ENCODE results near the gene LPCAT2.

The LPCAT2 gene

DNA sequence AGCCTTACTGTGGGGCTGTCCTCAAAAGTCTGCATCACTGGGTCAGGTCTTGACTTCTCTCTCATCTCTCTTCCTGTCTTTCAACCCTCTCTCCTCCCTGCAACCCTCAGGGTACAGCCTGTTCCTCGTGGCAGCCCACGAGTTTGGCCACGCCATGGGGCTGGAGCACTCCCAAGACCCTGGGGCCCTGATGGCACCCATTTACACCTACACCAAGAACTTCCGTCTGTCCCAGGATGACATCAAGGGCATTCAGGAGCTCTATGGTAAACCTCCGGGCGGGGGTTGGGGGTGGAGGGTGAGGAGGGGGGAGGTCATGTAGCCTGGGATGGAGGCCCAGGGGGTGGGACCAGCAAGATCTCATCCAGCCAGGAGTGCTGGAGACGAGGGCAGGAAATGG is 17.2 kb upstream of the LPCAT2 start:
- peaks cover 4% of the 10 kb centered on the region for H3K4me1 ChIP-seq (ENCODE audit: control insufficient read depth, low read depth, low read length)
- peaks cover 25% of the 10 kb centered on the region for H3K36me3 ChIP-seq (ENCODE audit: control insufficient read depth, insufficient read depth, low read length)
- H4K8ac ChIP-seq (ENCODE audit: low read depth, low read length): no peak overlapping the region
- no peak overlapping the region for H3K4me3 ChIP-seq (ENCODE audit: low read length)
- no peak overlapping the region for H2AK5ac ChIP-seq (ENCODE audit: low read length)
- H4K5ac ChIP-seq (ENCODE audit: low read length): no peak overlapping the region
- no peak overlapping the region for H3K18ac ChIP-seq (ENCODE audit: low read length)
- WGBS (ENCODE audit: extremely low coverage, insufficient coverage, low lambda C conversion rate): no CpG with 5 or more reads among the region's 7 CpGs
- H3K79me1 ChIP-seq (ENCODE audit: low read length): no peaks in the 10 kb centered on the region
- H3K23ac ChIP-seq (ENCODE audit: low read length): no peak overlapping the region
- H3K9ac ChIP-seq (ENCODE audit: low read length): no peak overlapping the region
- DNase-seq: peak; percentile 51
- no peak overlapping the region for H3K4me2 ChIP-seq (ENCODE audit: low read length)
- no peaks in the 10 kb centered on the region for H3K79me2 ChIP-seq (ENCODE audit: control insufficient read depth, insufficient read depth, low read length)
- no peak overlapping the region for H3K56ac ChIP-seq (ENCODE audit: low read length)
- H3K4ac ChIP-seq (ENCODE audit: low read depth, low read length): no peak overlapping the region
- no peak overlapping the region for H3K27ac ChIP-seq (ENCODE audit: low read depth, low read length)
- no peak overlapping the region for H2BK120ac ChIP-seq (ENCODE audit: low read depth, low read length)
- no peak overlapping the region for H2BK5ac ChIP-seq (ENCODE audit: low read length)
- no peaks in the 10 kb centered on the region for H3K27me3 ChIP-seq (ENCODE audit: insufficient read depth, low read length, poor library complexity)
- no peak overlapping the region for H2BK15ac ChIP-seq (replicated peaks; ENCODE audit: low read depth)

DNA sequence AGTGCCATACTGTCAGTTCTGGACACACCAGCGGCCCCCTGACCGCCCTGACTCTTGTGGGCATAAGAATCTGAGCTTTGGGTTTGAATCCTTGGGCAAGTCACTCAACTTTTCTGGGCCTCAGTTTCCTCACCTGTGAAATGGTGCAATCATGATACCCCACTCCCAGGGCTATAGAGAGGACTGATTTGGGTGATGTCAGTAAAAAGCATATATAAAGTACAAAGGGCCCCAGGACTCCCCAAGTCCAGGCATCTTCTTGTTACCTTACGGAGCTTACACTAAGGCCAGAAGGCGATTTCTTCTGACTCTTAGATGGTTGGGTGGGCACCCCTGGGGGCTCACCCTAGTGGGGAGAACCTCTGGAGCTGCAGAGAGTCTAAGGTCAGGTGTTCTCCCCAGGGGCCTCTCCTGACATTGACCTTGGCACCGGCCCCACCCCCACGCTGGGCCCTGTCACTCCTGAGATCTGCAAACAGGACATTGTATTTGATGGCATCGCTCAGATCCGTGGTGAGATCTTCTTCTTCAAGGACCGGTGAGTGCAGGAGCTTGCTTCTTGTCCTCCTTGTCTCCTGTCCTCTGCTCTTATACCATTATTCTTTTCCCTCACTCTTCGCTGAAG is 16.0 kb upstream of the LPCAT2 start:
- Histone ChIP-seq H3K79me1 (ENCODE audit: low read length) (no peaks in the 10 kb centered on the region), H3K36me3 (ENCODE audit: control insufficient read depth, insufficient read depth, low read length) (peaks cover 25% of the 10 kb centered on the region), H4K8ac (ENCODE audit: low read depth, low read length) (no peak overlapping the region), H4K5ac (ENCODE audit: low read length) (no peak overlapping the region), H3K27me3 (ENCODE audit: insufficient read depth, low read length, poor library complexity) (no peaks in the 10 kb centered on the region), H2BK120ac (ENCODE audit: low read depth, low read length) (no peak overlapping the region), H3K4me2 (ENCODE audit: low read length) (no peak overlapping the region), H3K27ac (ENCODE audit: low read depth, low read length) (no peak overlapping the region), H2AK5ac (ENCODE audit: low read length) (no peak overlapping the region), H2BK5ac (ENCODE audit: low read length) (no peak overlapping the region), H3K79me2 (ENCODE audit: control insufficient read depth, insufficient read depth, low read length) (no peaks in the 10 kb centered on the region), H2BK15ac (replicated peaks; ENCODE audit: low read depth) (no peak overlapping the region), H3K4me1 (ENCODE audit: control insufficient read depth, low read depth, low read length) (peaks cover 4% of the 10 kb centered on the region), H3K56ac (ENCODE audit: low read length) (no peak overlapping the region), H3K23ac (ENCODE audit: low read length) (no peak overlapping the region), H3K4me3 (ENCODE audit: low read length) (no peak overlapping the region), H3K9ac (ENCODE audit: low read length) (no peak overlapping the region), H3K4ac (ENCODE audit: low read depth, low read length) (no peak overlapping the region), H3K18ac (ENCODE audit: low read length) (no peak overlapping the region)
- WGBS (ENCODE audit: extremely low coverage, insufficient coverage, low lambda C conversion rate): no CpG with 5 or more reads among the region's 10 CpGs
- no peak for DNase-seq

DNA sequence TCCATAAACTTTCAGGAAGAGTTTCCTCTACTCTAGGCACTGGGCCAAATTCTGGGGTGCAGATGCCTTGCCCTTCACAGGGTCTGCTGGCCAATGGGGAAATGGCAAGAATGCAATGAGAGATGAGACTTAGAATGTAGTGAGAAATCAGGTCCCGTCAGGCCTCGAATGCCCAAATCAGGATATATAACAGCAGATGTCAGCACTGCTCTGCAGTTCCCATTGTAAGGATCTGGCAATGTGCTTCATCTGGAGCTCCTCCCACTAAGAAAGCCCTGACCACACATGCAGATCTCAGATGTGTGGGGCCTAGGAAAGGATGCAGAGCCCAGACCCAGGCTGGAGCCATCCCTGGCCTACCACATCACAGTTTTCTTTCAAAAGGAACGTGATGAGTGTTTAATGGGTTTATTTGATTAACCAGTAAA is 13.9 kb upstream of the LPCAT2 start:
- no peaks in the 10 kb centered on the region for H3K79me1 ChIP-seq (ENCODE audit: low read length)
- H3K79me2 ChIP-seq (ENCODE audit: control insufficient read depth, insufficient read depth, low read length): no peaks in the 10 kb centered on the region
- no peaks in the 10 kb centered on the region for H3K27me3 ChIP-seq (ENCODE audit: insufficient read depth, low read length, poor library complexity)
- no peak overlapping the region for H3K27ac ChIP-seq (ENCODE audit: low read depth, low read length)
- WGBS (ENCODE audit: extremely low coverage, insufficient coverage, low lambda C conversion rate): no CpG with 5 or more reads among the region's 3 CpGs
- H3K4me1 ChIP-seq (ENCODE audit: control insufficient read depth, low read depth, low read length): peaks cover 4% of the 10 kb centered on the region
- no peak overlapping the region for H3K18ac ChIP-seq (ENCODE audit: low read length)
- H2BK15ac ChIP-seq (replicated peaks; ENCODE audit: low read depth): no peak overlapping the region
- H3K23ac ChIP-seq (ENCODE audit: low read length): no peak overlapping the region
- H2AK5ac ChIP-seq (ENCODE audit: low read length): no peak overlapping the region
- no peak overlapping the region for H2BK5ac ChIP-seq (ENCODE audit: low read length)
- DNase-seq: peak; percentile 66
- no peak overlapping the region for H3K4ac ChIP-seq (ENCODE audit: low read depth, low read length)
- H2BK120ac ChIP-seq (ENCODE audit: low read depth, low read length): no peak overlapping the region
- no peak overlapping the region for H4K5ac ChIP-seq (ENCODE audit: low read length)
- H4K8ac ChIP-seq (ENCODE audit: low read depth, low read length): no peak overlapping the region
- no peak overlapping the region for H3K4me3 ChIP-seq (ENCODE audit: low read length)
- H3K36me3 ChIP-seq (ENCODE audit: control insufficient read depth, insufficient read depth, low read length): peaks cover 28% of the 10 kb centered on the region
- H3K4me2 ChIP-seq (ENCODE audit: low read length): no peak overlapping the region
- H3K56ac ChIP-seq (ENCODE audit: low read length): no peak overlapping the region
- no peak overlapping the region for H3K9ac ChIP-seq (ENCODE audit: low read length)

DNA sequence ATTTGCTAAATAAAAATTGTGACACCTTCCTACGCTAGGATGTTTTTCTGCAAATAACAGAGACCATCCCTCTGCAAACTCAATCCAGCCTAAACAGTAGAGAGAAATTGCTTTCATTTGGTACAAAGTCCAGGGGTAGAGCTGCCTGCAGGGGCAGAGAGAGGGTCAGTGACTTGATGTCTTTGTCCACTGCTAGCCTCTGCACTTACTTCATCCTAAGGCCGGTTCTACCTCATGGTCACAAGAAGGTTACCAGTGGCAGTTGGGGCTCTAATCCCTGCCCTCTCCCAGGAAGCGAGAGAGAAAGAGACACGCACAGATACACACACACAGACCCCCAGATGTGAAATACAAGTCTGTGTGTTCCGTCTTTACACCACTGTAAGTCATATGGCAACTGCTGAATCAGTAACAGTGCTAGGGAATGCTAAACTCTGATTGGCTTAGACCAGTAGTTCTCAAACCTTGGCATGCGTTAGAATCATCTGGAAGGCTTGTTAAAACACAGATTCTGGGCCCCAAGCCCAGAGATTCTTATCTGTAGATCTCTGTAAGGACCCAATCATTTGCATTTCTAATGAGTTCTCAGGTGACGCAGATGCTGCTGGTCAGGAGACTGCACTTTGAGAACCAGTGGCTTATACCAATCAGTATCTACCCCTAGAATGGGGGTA is 13.1 kb upstream of the LPCAT2 start:
- Histone ChIP-seq H3K79me1 (ENCODE audit: low read length) (no peaks in the 10 kb centered on the region), H4K8ac (ENCODE audit: low read depth, low read length) (no peak overlapping the region), H3K36me3 (ENCODE audit: control insufficient read depth, insufficient read depth, low read length) (peaks cover 28% of the 10 kb centered on the region), H2BK5ac (ENCODE audit: low read length) (no peak overlapping the region), H2BK15ac (replicated peaks; ENCODE audit: low read depth) (no peak overlapping the region), H3K56ac (ENCODE audit: low read length) (no peak overlapping the region), H2BK120ac (ENCODE audit: low read depth, low read length) (no peak overlapping the region), H3K4ac (ENCODE audit: low read depth, low read length) (no peak overlapping the region), H3K79me2 (ENCODE audit: control insufficient read depth, insufficient read depth, low read length) (no peaks in the 10 kb centered on the region), H3K4me3 (ENCODE audit: low read length) (no peak overlapping the region), H3K27ac (ENCODE audit: low read depth, low read length) (no peak overlapping the region), H3K23ac (ENCODE audit: low read length) (no peak overlapping the region), H3K4me1 (ENCODE audit: control insufficient read depth, low read depth, low read length) (peaks cover 4% of the 10 kb centered on the region), H3K18ac (ENCODE audit: low read length) (no peak overlapping the region), H2AK5ac (ENCODE audit: low read length) (no peak overlapping the region), H4K5ac (ENCODE audit: low read length) (no peak overlapping the region), H3K27me3 (ENCODE audit: insufficient read depth, low read length, poor library complexity) (no peaks in the 10 kb centered on the region), H3K4me2 (ENCODE audit: low read length) (no peak overlapping the region), H3K9ac (ENCODE audit: low read length) (peak overlapping the region; percentile 5)
- no CpG with 5 or more reads among the region's 7 CpGs for WGBS (ENCODE audit: extremely low coverage, insufficient coverage, low lambda C conversion rate)
- no peak for DNase-seq

DNA sequence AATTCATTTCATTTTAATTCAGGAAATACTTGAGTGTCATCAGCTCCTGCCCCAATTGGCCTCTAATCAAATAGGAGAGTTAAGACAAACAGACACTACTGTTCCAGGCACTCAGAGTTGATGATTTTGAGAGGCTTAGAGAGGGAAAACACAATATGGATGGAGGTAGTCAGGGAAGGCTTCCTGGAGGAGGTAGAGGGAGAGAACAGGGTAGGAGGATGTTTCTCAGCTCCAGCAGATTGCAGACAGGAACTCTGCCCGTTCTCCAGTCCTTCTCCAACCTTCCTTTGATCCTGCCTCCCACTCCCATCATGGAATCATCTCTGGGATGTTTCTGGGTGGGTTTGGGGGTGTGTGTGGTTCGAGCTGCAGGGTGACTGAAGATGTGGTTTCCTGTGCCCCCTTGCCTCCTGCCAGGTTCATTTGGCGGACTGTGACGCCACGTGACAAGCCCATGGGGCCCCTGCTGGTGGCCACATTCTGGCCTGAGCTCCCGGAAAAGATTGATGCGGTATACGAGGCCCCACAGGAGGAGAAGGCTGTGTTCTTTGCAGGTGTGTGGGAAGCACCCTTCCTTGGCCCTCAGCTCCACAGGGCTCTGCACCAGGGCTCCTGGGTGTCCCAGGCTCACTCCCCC is 12.2 kb upstream of the LPCAT2 start:
- Histone ChIP-seq H3K36me3 (ENCODE audit: control insufficient read depth, insufficient read depth, low read length) (peaks cover 32% of the 10 kb centered on the region), H3K9ac (ENCODE audit: low read length) (no peak overlapping the region), H2BK5ac (ENCODE audit: low read length) (no peak overlapping the region), H4K8ac (ENCODE audit: low read depth, low read length) (no peak overlapping the region), H3K79me2 (ENCODE audit: control insufficient read depth, insufficient read depth, low read length) (no peaks in the 10 kb centered on the region), H2AK5ac (ENCODE audit: low read length) (no peak overlapping the region), H2BK15ac (replicated peaks; ENCODE audit: low read depth) (no peak overlapping the region), H3K4me2 (ENCODE audit: low read length) (no peak overlapping the region), H3K4me1 (ENCODE audit: control insufficient read depth, low read depth, low read length) (peaks cover 4% of the 10 kb centered on the region), H3K79me1 (ENCODE audit: low read length) (no peaks in the 10 kb centered on the region), H3K27ac (ENCODE audit: low read depth, low read length) (no peak overlapping the region), H3K56ac (ENCODE audit: low read length) (no peak overlapping the region), H3K4me3 (ENCODE audit: low read length) (no peak overlapping the region), H3K27me3 (ENCODE audit: insufficient read depth, low read length, poor library complexity) (no peaks in the 10 kb centered on the region), H3K23ac (ENCODE audit: low read length) (no peak overlapping the region), H3K18ac (ENCODE audit: low read length) (no peak overlapping the region), H4K5ac (ENCODE audit: low read length) (no peak overlapping the region), H2BK120ac (ENCODE audit: low read depth, low read length) (no peak overlapping the region), H3K4ac (ENCODE audit: low read depth, low read length) (no peak overlapping the region)
- no CpG with 5 or more reads among the region's 8 CpGs for WGBS (ENCODE audit: extremely low coverage, insufficient coverage, low lambda C conversion rate)
- no peak for DNase-seq

Data from mesendoderm (in vitro differentiated cells).